ENCODE measurements around the gene KIF18A.

The KIF18A gene

GRCh38 chr11:28040384-28040783 lies 67.6 kb downstream of the KIF18A start:
- DNase-seq = no peak

- no peak for DNase-seq
These were observed 69.2 kb downstream of the KIF18A start for GRCh38 chr11:28038775-28039174.

- no peak for DNase-seq
These were observed 81.2 kb downstream of the KIF18A start for GRCh38 chr11:28026634-28027290.

- DNase-seq = no peak
These were observed 90.1 kb downstream of the KIF18A start for GRCh38 chr11:28017816-28018215.

- DNase-seq = no peak
These were observed 96.1 kb downstream of the KIF18A start for GRCh38 chr11:28011813-28012212.

GRCh38 chr11:28009996-28010395 lies 98.0 kb downstream of the KIF18A start:
- no peak for DNase-seq

GRCh38 chr11:28009388-28009787 lies 98.6 kb downstream of the KIF18A start:
- DNase-seq = peak in 1 of 2 experiments; percentile 21

- no peak for DNase-seq
These were observed 104.3 kb downstream of the KIF18A start for GRCh38 chr11:28003615-28004014.

GRCh38 chr11:27998552-27998951 lies 109.4 kb downstream of the KIF18A start:
- DNase-seq = no peak

GRCh38 chr11:27997344-27997743 lies 110.6 kb downstream of the KIF18A start:
- DNase-seq = no peak

GRCh38 chr11:27996066-27996465 lies 111.9 kb downstream of the KIF18A start:
- peak in 1 of 2 experiments; percentile 11 for DNase-seq

GRCh38 chr11:27995083-27995482 lies 112.9 kb downstream of the KIF18A start:
- DNase-seq = no peak

- DNase-seq = no peak
These were observed 116.2 kb downstream of the KIF18A start for GRCh38 chr11:27991736-27992135.

- no peak for DNase-seq
These were observed 130.4 kb downstream of the KIF18A start for GRCh38 chr11:27977527-27977926.

- DNase-seq = no peak
These were observed 130.9 kb downstream of the KIF18A start for GRCh38 chr11:27977031-27977430.

GRCh38 chr11:27976262-27976661 lies 131.7 kb downstream of the KIF18A start:
- DNase-seq = no peak

GRCh38 chr11:27973851-27974536 lies 134.0 kb downstream of the KIF18A start:
- DNase-seq = peak in 1 of 2 experiments; percentile 51

GRCh38 chr11:27972522-27973170 lies 135.3 kb downstream of the KIF18A start:
- peak in 1 of 2 experiments; percentile 67 for DNase-seq

GRCh38 chr11:27971171-27971570 lies 136.8 kb downstream of the KIF18A start:
- no peak for DNase-seq
